Karpas-422 (cell line): ENCODE results near the gene FOXF1. TPM values are rescaled to one million over a fixed set of nuclear protein-coding genes. Genes with fewer than 3 reads are reported as not detected.

Experiments used
- DNase-seq: peaks from one replicate; pipeline ENCODE4 v3.0.0-alpha.2; 2015
- H2AFZ ChIP-seq: fragments of 200-600 bp; sonication (generic); 2 replicates; pipeline ENCODE4 v1.6.1; 2014; ENCODE audit warnings: antibody characterized with exemption, low read length, mixed read lengths
- H3K27ac ChIP-seq: fragments of 200-600 bp; sonication (generic); 2 replicates; pipeline ENCODE4 v1.5.1; 2014; ENCODE audit warnings: mild to moderate bottlenecking, low read length, moderate library complexity
- H3K27me3 ChIP-seq: fragments of 200-600 bp; sonication (generic); 2 replicates; pipeline ENCODE4 v1.6.1; 2014; ENCODE audit warnings: low read length, mixed read lengths
- H3K36me3 ChIP-seq: fragments of 200-600 bp; sonication (generic); 2 replicates; pipeline ENCODE4 v1.6.1; 2014; ENCODE audit warnings: low read length, mixed read lengths; ENCODE audit not compliant: insufficient read depth
- H3K4me1 ChIP-seq: fragments of 200-600 bp; sonication (generic); 2 replicates; pipeline ENCODE4 v1.6.1; 2014; ENCODE audit warnings: mild to moderate bottlenecking, low read length, mixed read lengths
- H3K4me2 ChIP-seq: fragments of 200-600 bp; sonication (generic); 2 replicates; pipeline ENCODE4 v1.6.1; 2014; ENCODE audit warnings: low read length, low read depth, mild to moderate bottlenecking; ENCODE audit not compliant: poor library complexity, severe bottlenecking
- H3K4me3 ChIP-seq: fragments of 200-600 bp; sonication (generic); 2 replicates; pipeline ENCODE4 v1.5.1; 2014; ENCODE audit warnings: mild to moderate bottlenecking, antibody characterized with exemption, low read length, mixed read lengths
- H3K79me2 ChIP-seq: fragments of 200-600 bp; sonication (generic); 2 replicates; pipeline ENCODE4 v1.6.1; 2014; ENCODE audit warnings: mild to moderate bottlenecking, low read length, mixed read lengths
- H3K9ac ChIP-seq: fragments of 200-600 bp; sonication (generic); 2 replicates; pipeline ENCODE4 v1.6.0; 2014; ENCODE audit warnings: low read length
- H3K9me2 ChIP-seq: fragments of 200-600 bp; sonication (generic), shearing (Covaris generic); replicated peaks from 2 replicates; pipeline ENCODE4 v1.6.0; 2014; ENCODE audit warnings: mild to moderate bottlenecking, low read length, moderate library complexity; ENCODE audit not compliant: insufficient read depth
- H3K9me3 ChIP-seq: fragments of 300-700, 200-600 bp; sonication (generic); 2 replicates; pipeline ENCODE4 v1.6.1; 2014; ENCODE audit warnings: low read length, mixed read lengths
- H4K20me1 ChIP-seq: fragments of 200-600 bp; sonication (generic); 2 replicates; pipeline ENCODE4 v1.6.1; 2014; ENCODE audit warnings: mild to moderate bottlenecking, antibody characterized with exemption, low read length, low read depth; ENCODE audit not compliant: insufficient read depth
- total RNA-seq: library from RNA; depleted of rRNA; stranded (reverse); fragments of >200 nt; shearing (Covaris generic); gene quantifications from 2 replicates; pipeline ENCODE4 v1.2.3, GENCODE V29; 2014; ENCODE audit warnings: low replicate concordance

FOXF1 gene
- total RNA-seq, 1 experiment from 2014 or later: not detected

DNA sequence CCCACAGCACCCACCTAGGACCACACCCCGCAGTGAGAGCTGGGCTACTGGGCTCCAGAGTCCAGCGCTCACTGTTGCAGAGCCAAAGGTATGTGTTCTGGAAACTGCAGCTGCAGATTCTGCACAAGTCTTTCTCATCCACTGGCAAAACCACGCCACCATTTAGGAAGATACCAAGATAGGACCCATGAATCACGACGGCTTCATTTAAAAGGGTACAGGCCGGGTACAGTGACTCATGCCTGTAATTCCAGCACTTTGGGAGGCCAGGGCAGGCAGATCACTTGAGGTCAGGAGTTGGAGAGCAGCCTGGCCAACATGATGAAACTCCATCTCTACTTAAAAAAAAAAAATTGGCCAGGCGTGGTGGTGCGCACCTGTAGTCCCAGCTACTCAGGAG, 18.8 kb downstream of the FOXF1 start:
- Histone ChIP-seq H3K4me2 (no peak overlapping the region), H3K27ac (no peak overlapping the region), H3K9ac (no peak overlapping the region), H3K4me1 (no peaks in the 10 kb centered on the region), H2AFZ (no peak overlapping the region), H3K9me3 (no peaks in the 10 kb centered on the region), H3K4me3 (no peak overlapping the region), H4K20me1 (no peaks in the 10 kb centered on the region; the same call in 1 of the 2 replicates), H3K9me2 (no peaks in the 10 kb centered on the region), H3K36me3 (no peaks in the 10 kb centered on the region), H3K27me3 (no peaks in the 10 kb centered on the region), H3K79me2 (no peaks in the 10 kb centered on the region)
- no peak for DNase-seq

GRCh38 chr16:86530251-86531190, 20.2 kb downstream of the FOXF1 start:
- H3K4me1 ChIP-seq: no peaks in the 10 kb centered on the region
- H3K4me2 ChIP-seq: no peak overlapping the region
- H3K36me3 ChIP-seq: no peaks in the 10 kb centered on the region
- H3K9me3 ChIP-seq: no peaks in the 10 kb centered on the region
- no peaks in the 10 kb centered on the region; the same call in 1 of the 2 replicates for H4K20me1 ChIP-seq
- H2AFZ ChIP-seq: no peak overlapping the region
- no peak overlapping the region for H3K27ac ChIP-seq
- H3K9ac ChIP-seq: no peak overlapping the region
- H3K79me2 ChIP-seq: no peaks in the 10 kb centered on the region
- H3K9me2 ChIP-seq: no peaks in the 10 kb centered on the region
- no peaks in the 10 kb centered on the region for H3K27me3 ChIP-seq
- H3K4me3 ChIP-seq: no peak overlapping the region
- DNase-seq: no peak

DNA sequence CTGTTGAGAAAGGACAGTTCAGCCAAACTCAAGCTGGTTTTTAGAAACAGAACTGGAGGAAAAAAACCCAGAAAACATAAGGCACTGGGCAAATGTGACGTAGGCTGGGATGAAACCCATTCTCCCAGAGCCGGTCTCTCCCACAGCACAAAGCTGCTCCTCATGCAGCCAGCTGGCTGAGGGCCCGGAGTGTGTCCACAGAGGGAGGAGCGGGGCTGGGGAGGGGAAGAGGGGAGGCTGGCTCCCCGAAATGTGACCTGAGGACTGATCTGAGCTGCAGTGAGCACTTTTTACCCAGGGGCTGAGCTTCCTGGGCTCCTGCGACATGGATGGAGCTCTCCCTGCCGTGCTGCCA, 20.8 kb downstream of the FOXF1 start:
- H3K9ac ChIP-seq: no peak overlapping the region

GRCh38 chr16:86531641-86532525, 21.6 kb downstream of the FOXF1 start:
- Histone ChIP-seq H3K9ac (no peak overlapping the region), H2AFZ (no peak overlapping the region), H3K4me1 (no peaks in the 10 kb centered on the region), H3K4me3 (no peak overlapping the region), H3K27me3 (no peaks in the 10 kb centered on the region), H3K36me3 (no peaks in the 10 kb centered on the region), H4K20me1 (no peaks in the 10 kb centered on the region; the same call in 1 of the 2 replicates), H3K27ac (no peak overlapping the region), H3K4me2 (no peak overlapping the region), H3K9me3 (no peaks in the 10 kb centered on the region), H3K9me2 (no peaks in the 10 kb centered on the region), H3K79me2 (no peaks in the 10 kb centered on the region)
- DNase-seq: no peak

More for the DNA sequence above, 20.8 kb downstream of the FOXF1 start:
- Histone ChIP-seq H3K79me2 (no peaks in the 10 kb centered on the region), H3K9me3 (no peaks in the 10 kb centered on the region), H3K4me3 (no peak overlapping the region), H3K9me2 (no peaks in the 10 kb centered on the region), H3K4me2 (no peak overlapping the region), H3K36me3 (no peaks in the 10 kb centered on the region), H3K4me1 (no peaks in the 10 kb centered on the region), H2AFZ (no peak overlapping the region), H3K27ac (no peak overlapping the region), H4K20me1 (no peaks in the 10 kb centered on the region; the same call in 1 of the 2 replicates), H3K27me3 (no peaks in the 10 kb centered on the region)
- DNase-seq: no peak

GRCh38 chr16:86532526-86532815, 22.1 kb downstream of the FOXF1 start:
- Histone ChIP-seq H3K4me1 (no peaks in the 10 kb centered on the region), H3K4me3 (no peak overlapping the region), H3K9me2 (no peaks in the 10 kb centered on the region), H3K4me2 (no peak overlapping the region), H2AFZ (no peak overlapping the region), H3K27ac (no peak overlapping the region), H4K20me1 (no peaks in the 10 kb centered on the region; the same call in 1 of the 2 replicates), H3K9ac (no peak overlapping the region), H3K36me3 (no peaks in the 10 kb centered on the region), H3K79me2 (no peaks in the 10 kb centered on the region), H3K27me3 (no peaks in the 10 kb centered on the region), H3K9me3 (no peaks in the 10 kb centered on the region)
- DNase-seq: no peak

DNA sequence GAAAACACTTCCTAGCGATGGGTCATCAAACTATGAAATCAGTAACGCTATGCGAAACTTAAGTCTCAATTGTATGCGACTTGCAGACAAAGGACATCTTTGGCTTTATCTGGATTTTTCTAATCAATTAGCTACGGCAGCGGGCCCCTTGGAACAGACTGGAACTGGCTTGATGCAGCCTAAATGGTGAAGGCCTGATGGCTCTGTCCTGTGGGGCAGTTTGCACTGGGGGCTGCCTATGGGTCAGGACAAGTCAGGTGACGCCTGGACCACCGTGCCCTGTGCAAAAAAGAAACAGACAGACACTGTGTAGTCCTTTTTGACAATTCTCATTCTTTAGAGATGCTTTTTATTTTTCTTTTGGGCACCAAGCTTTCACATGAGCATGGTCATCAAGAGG, 22.7 kb downstream of the FOXF1 start:
- no peak overlapping the region for H3K27ac ChIP-seq
- no peak overlapping the region for H2AFZ ChIP-seq
- H4K20me1 ChIP-seq: no peaks in the 10 kb centered on the region
- H3K9ac ChIP-seq: no peak overlapping the region
- H3K4me2 ChIP-seq: no peak overlapping the region
- H3K4me1 ChIP-seq: no peaks in the 10 kb centered on the region
- H3K79me2 ChIP-seq: no peaks in the 10 kb centered on the region
- DNase-seq: no peak
- H3K27me3 ChIP-seq: no peaks in the 10 kb centered on the region
- H3K9me3 ChIP-seq: no peaks in the 10 kb centered on the region
- H3K4me3 ChIP-seq: no peak overlapping the region
- H3K9me2 ChIP-seq: no peaks in the 10 kb centered on the region
- H3K36me3 ChIP-seq: no peaks in the 10 kb centered on the region

- Histone ChIP-seq H3K36me3 (no peaks in the 10 kb centered on the region), H3K4me2 (no peak overlapping the region), H3K27me3 (no peaks in the 10 kb centered on the region), H3K27ac (no peak overlapping the region), H3K4me3 (no peak overlapping the region), H3K9ac (no peak overlapping the region), H3K9me3 (no peaks in the 10 kb centered on the region), H3K9me2 (no peaks in the 10 kb centered on the region), H3K79me2 (no peaks in the 10 kb centered on the region), H3K4me1 (no peaks in the 10 kb centered on the region), H2AFZ (no peak overlapping the region), H4K20me1 (no peaks in the 10 kb centered on the region)
- DNase-seq: no peak
Observed at GRCh38 chr16:86533767-86534351, 23.5 kb downstream of the FOXF1 start.
